ENCODE measurements around the gene C2orf42.
"Not testable (repeated sequence)": the region's sequence is repeated elsewhere in the genome, so short reads cannot be mapped to it uniquely, and the experiment has no call there.

C2orf42 gene

GRCh38 chr2:70190418-70191243, at the start of gene C2orf42:
Gene C2orf42 (minus strand): TSS chr2:70191019. CDS start chr2:70181985, 9,034 bp downstream.
- Histone ChIP-seq H3K9ac (ENCODE audit: low read depth, low read length) (peak within 1 kb of the TSS; percentile 74), H3K36me3 (ENCODE audit: insufficient read depth, low read length) (no peaks in the 10 kb centered on the region), H3K9me3 (ENCODE audit: control insufficient read depth, insufficient read depth, low read length) (no peaks in the 10 kb centered on the region), H3K4me1 (ENCODE audit: insufficient read depth, low read length) (no peaks in the 10 kb centered on the region)

GRCh38 chr2:70240599-70240998, 49.8 kb upstream of the C2orf42 start:
- Histone ChIP-seq H3K9ac (ENCODE audit: low read depth, low read length) (no peak overlapping the region), H3K4me1 (ENCODE audit: insufficient read depth, low read length) (peaks cover 14% of the 10 kb centered on the region; the same call in 1 of the 2 replicates), H3K9me3 (ENCODE audit: control insufficient read depth, insufficient read depth, low read length) (no peaks in the 10 kb centered on the region), H3K36me3 (ENCODE audit: insufficient read depth, low read length) (peaks cover 5% of the 10 kb centered on the region)

- Histone ChIP-seq H3K9ac (ENCODE audit: low read depth, low read length) (no peak overlapping the region), H3K9me3 (ENCODE audit: control insufficient read depth, insufficient read depth, low read length) (no peaks in the 10 kb centered on the region), H3K36me3 (ENCODE audit: insufficient read depth, low read length) (peaks cover 20% of the 10 kb centered on the region), H3K4me1 (ENCODE audit: insufficient read depth, low read length) (no peaks in the 10 kb centered on the region)
Measured at GRCh38 chr2:70233926-70234325, 43.1 kb upstream of the C2orf42 start.

GRCh38 chr2:70226781-70227180, 36.0 kb upstream of the C2orf42 start:
- Histone ChIP-seq H3K9me3 (ENCODE audit: control insufficient read depth, insufficient read depth, low read length) (no peaks in the 10 kb centered on the region), H3K9ac (ENCODE audit: low read depth, low read length) (no peak overlapping the region), H3K4me1 (ENCODE audit: insufficient read depth, low read length) (no peaks in the 10 kb centered on the region), H3K36me3 (ENCODE audit: insufficient read depth, low read length) (peaks cover 36% of the 10 kb centered on the region)

DNA sequence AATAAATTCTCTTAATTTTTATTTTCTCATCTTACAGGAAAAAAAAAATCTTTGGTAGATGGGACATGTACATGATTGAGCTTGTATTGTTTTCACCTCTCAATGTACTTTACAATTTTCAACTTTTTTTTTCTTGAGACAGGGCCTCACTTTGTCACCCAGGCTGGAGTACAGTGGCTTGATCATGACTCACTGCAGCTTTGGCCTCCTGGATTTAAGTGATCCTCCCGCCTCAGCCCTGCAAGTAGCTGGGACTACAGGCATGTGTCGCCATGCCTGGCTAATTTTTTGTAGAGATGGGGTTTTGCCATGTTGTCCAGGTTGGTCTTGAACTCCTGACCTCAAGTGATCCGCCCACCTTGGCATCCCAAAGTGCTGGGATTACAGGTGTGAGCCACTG, 32.5 kb upstream of the C2orf42 start:
- H3K36me3 ChIP-seq (ENCODE audit: insufficient read depth, low read length): peaks cover 42% of the 10 kb centered on the region
- not testable (repeated sequence) for H3K4me1 ChIP-seq (ENCODE audit: insufficient read depth, low read length); H3K9ac ChIP-seq (ENCODE audit: low read depth, low read length); H3K9me3 ChIP-seq (ENCODE audit: control insufficient read depth, insufficient read depth, low read length)

GRCh38 chr2:70214953-70215549, 24.2 kb upstream of the C2orf42 start:
- no peaks in the 10 kb centered on the region for H3K4me1 ChIP-seq (ENCODE audit: insufficient read depth, low read length)
- H3K9ac ChIP-seq (ENCODE audit: low read depth, low read length): no peak overlapping the region
- H3K36me3 ChIP-seq (ENCODE audit: insufficient read depth, low read length): peaks cover 45% of the 10 kb centered on the region
- H3K9me3 ChIP-seq (ENCODE audit: control insufficient read depth, insufficient read depth, low read length): no peaks in the 10 kb centered on the region

GRCh38 chr2:70214365-70214764, 23.5 kb upstream of the C2orf42 start:
- Histone ChIP-seq H3K4me1 (ENCODE audit: insufficient read depth, low read length) (no peaks in the 10 kb centered on the region), H3K9ac (ENCODE audit: low read depth, low read length) (no peak overlapping the region), H3K36me3 (ENCODE audit: insufficient read depth, low read length) (peaks cover 38% of the 10 kb centered on the region), H3K9me3 (ENCODE audit: control insufficient read depth, insufficient read depth, low read length) (no peaks in the 10 kb centered on the region)

DNA sequence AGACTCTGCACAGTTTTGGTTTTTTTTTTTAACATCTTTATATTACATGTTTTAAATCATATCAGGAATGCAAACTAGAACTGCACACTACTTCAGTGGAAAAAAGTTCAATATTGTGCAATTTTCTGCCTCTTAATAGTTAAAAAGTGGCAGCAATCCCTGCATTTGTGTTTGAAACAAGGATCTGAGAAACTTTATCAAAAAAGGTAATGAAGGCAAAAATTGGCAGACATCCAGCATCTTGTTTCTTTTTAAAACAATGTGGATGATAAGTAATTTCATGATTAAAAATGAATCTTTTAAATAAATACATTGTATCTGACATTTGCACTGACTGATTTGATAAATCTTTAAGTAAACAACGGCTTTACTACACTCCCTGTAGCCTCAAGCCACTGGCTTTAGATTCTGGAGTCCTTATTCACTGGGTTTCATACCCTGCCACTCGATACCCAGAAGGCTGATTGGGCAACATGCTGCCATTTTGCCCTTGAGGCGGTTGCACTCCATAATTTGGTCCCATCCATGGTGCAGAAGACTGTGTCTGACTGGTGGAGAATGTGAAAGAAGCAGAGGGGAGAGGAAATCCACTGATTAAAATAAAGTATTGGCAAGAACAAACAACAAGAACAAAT, 21.6 kb upstream of the C2orf42 start:
- Histone ChIP-seq H3K9ac (ENCODE audit: low read depth, low read length) (no peak overlapping the region), H3K4me1 (ENCODE audit: insufficient read depth, low read length) (no peaks in the 10 kb centered on the region), H3K36me3 (ENCODE audit: insufficient read depth, low read length) (peaks cover 25% of the 10 kb centered on the region), H3K9me3 (ENCODE audit: control insufficient read depth, insufficient read depth, low read length) (no peaks in the 10 kb centered on the region)

DNA sequence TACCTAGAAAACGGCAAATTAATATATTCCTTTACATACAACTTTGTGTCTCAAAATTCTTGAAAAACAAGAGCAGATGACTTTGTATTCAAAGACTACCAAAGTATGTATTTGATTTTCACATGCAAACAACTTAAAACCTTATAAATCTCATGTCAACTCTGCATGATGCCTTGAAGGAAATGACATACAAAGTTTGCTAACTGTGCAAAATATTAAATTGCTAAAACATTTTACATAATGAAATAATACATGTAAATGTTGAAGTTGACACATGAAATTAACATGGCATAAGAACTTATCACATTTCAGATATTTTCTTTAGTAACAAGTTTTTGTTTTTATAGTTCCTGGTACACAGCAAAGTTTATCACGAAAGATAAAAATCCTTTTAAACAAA, 20.8 kb upstream of the C2orf42 start:
- no peak overlapping the region for H3K9ac ChIP-seq (ENCODE audit: low read depth, low read length)
- H3K9me3 ChIP-seq (ENCODE audit: control insufficient read depth, insufficient read depth, low read length): no peaks in the 10 kb centered on the region
- H3K4me1 ChIP-seq (ENCODE audit: insufficient read depth, low read length): no peaks in the 10 kb centered on the region
- peaks cover 21% of the 10 kb centered on the region for H3K36me3 ChIP-seq (ENCODE audit: insufficient read depth, low read length)

- Histone ChIP-seq H3K9me3 (ENCODE audit: control insufficient read depth, insufficient read depth, low read length) (no peaks in the 10 kb centered on the region), H3K9ac (ENCODE audit: low read depth, low read length) (no peak overlapping the region), H3K36me3 (ENCODE audit: insufficient read depth, low read length) (no peaks in the 10 kb centered on the region), H3K4me1 (ENCODE audit: insufficient read depth, low read length) (no peaks in the 10 kb centered on the region)
Measured at GRCh38 chr2:70204452-70204851, 13.6 kb upstream of the C2orf42 start.

GRCh38 chr2:70203086-70203485, 12.3 kb upstream of the C2orf42 start:
- Histone ChIP-seq H3K9me3 (ENCODE audit: control insufficient read depth, insufficient read depth, low read length) (no peaks in the 10 kb centered on the region), H3K9ac (ENCODE audit: low read depth, low read length) (no peak overlapping the region)

DNA sequence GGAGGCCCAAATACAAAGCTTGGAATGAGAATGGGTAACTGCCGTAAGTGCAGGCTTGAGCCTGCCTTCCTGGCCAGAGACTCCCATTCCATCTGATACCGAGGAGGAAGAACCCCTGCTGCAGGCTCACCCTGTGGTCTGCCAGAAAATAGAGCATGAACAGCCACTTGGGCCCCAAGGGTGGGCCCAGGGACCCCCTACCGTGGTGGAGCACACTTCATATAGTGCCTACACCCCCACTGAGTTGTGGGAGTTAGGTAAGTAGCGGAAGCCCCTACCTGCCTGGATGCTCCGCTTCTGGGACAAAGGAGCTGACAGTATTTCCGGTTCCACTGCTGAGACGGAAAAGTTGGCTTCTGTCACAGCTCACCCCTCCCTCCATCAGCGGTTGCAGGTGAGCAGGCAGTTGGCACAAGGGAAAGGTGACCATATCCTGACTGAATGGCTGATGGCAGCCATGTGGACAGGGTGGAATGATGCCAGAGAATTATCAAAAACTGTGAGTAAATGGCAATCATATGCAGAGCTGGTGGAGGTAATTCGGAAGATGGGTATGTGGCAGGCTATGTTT, 11.5 kb upstream of the C2orf42 start:
- Histone ChIP-seq H3K9ac (ENCODE audit: low read depth, low read length) (no peak overlapping the region), H3K9me3 (ENCODE audit: control insufficient read depth, insufficient read depth, low read length) (no peaks in the 10 kb centered on the region), H3K4me1 (ENCODE audit: insufficient read depth, low read length) (no peaks in the 10 kb centered on the region), H3K36me3 (ENCODE audit: insufficient read depth, low read length) (no peaks in the 10 kb centered on the region)

More at GRCh38 chr2:70203086-70203485, 12.3 kb upstream of the C2orf42 start:
- Histone ChIP-seq H3K36me3 (ENCODE audit: insufficient read depth, low read length) (no peaks in the 10 kb centered on the region), H3K4me1 (ENCODE audit: insufficient read depth, low read length) (no peaks in the 10 kb centered on the region)

GRCh38 chr2:70201831-70202230, 11.0 kb upstream of the C2orf42 start:
- H3K9ac ChIP-seq (ENCODE audit: low read depth, low read length): no peak overlapping the region
- H3K4me1 ChIP-seq (ENCODE audit: insufficient read depth, low read length): no peaks in the 10 kb centered on the region
- H3K36me3 ChIP-seq (ENCODE audit: insufficient read depth, low read length): no peaks in the 10 kb centered on the region
- no peaks in the 10 kb centered on the region for H3K9me3 ChIP-seq (ENCODE audit: control insufficient read depth, insufficient read depth, low read length)

GRCh38 chr2:70201225-70201768, 10.5 kb upstream of the C2orf42 start:
- H3K9ac ChIP-seq (ENCODE audit: low read depth, low read length): no peak overlapping the region
- H3K9me3 ChIP-seq (ENCODE audit: control insufficient read depth, insufficient read depth, low read length): no peaks in the 10 kb centered on the region
- H3K36me3 ChIP-seq (ENCODE audit: insufficient read depth, low read length): no peaks in the 10 kb centered on the region
- H3K4me1 ChIP-seq (ENCODE audit: insufficient read depth, low read length): no peaks in the 10 kb centered on the region
